A549 treated with AZD9567 at 1 μM for 4 hours (cell line): ENCODE measurements around the gene PPP1R14D. TPM values are rescaled to one million over a fixed set of nuclear protein-coding genes. Genes with fewer than 3 reads are reported as not detected.

Source experiments
- total RNA-seq: library from RNA; stranded (reverse); fragments of 200-300 nt; extraction: Qiagen RNA extraction; gene quantifications from 5 replicates; pipeline ENCODE4 v1.2.3, GENCODE V29; 2022; ENCODE audit not compliant: insufficient read depth

The PPP1R14D gene
- 0.12 to 0.29 TPM (median 0.23 TPM) in 4 of 5 replicates, not detected in the other for total RNA-seq

GRCh38 chr15:40828447-40829036, at the start of gene PPP1R14D:
TSS of gene PPP1R14D (minus strand) at chr15:40828708. CDS start at chr15:40828641, 67 bp downstream.

DNA sequence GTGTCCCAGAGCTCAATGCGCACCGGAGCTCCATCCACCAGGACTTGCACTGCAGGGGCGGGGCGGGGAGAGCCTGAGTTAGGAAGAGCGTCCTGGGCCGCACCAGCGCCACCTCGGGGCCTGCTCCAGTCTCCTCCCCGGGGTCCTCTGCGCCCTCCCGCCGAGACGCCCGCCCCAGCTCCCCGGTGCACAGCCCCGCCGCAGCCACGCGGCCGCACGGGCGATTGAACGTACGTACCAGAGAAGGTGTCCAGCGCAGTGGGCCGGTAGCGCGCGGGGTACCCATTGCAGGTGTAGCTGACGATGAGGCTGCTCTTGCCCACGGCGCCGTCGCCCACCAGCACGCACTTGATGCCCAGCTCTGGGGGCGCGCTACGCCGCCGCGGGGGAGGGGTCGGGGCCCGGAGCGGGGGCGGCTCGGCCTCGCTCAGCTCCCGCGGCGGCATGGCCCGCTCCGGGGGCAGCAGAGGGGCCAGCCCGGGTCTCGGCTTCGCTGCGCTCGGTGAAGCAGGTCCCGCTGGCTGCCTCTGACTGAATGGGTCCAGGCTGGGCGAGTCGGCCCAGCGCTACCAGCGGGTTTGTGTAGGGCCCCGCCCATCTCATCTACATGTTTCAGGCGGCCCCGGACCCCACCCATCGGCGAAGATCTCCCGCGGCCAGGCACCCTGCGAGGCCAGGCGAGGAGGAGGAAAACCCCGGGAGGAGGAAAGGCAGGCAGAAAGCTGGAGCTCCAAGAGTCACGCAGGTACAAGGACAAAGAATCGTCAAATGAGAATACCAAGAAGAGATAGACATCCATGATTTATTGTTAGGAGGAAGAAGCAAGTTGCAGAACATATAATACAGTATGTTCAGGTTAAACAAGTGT, 45.4 kb upstream of the PPP1R14D start, which contains the start of gene RHOV:
TSS of gene RHOV (minus strand) at position 541 of the 868 bp plus-strand sequence. CDS start at position 446, 95 bp downstream.

GRCh38 chr15:40843885-40844695, 15.6 kb upstream of the PPP1R14D start, which contains the start of gene SPINT1:
TSS of gene SPINT1 (plus strand) at chr15:40844048. CDS start at chr15:40844555, 507 bp downstream.

DNA sequence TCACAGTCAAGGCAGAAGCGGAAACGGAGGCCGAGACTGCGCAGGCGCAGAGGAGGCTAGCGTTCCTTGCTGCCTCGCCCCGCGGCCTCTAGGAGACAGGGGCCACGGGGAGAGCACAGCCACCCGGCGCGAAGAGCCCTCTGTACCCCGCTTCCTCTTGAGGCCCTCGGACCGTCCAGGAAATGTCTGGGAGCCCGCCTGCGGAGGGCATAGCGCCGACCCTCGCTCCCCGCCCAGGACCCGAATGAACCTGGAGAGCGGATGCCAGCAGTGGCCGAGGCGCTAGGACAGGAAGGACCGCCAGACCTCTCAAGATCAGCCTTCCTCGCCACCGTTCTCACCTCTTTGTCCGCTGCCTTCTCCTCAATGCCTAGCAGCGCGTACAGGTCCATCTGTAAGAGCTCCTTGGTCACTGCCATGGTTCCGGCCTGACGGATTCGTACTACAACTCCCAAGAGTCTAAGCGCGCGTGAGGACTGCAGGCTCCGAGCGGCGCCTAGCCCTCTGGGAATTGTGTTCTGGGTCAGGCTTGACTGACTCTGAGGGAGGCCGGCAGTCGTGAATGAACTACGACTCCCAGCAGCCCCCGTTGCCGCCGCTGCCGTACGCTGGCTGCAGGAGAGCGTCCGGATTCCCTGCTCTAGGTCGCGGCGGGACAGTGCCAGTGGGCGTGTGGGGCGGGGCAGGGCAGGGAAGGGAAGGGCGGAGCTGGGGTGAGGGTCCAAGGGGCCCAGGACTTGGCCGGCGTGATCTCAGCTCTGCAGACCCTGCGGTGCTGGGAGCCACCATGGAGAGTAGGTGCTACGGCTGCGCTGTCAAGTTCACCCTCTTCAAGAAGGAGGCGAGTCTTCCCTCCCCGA, 21.2 kb downstream of the PPP1R14D start, which contains the start of the genes DNAJC17 and ZFYVE19:
TSS of gene DNAJC17 (minus strand) at position 446 of the 860 bp plus-strand sequence. CDS start at position 419, 27 bp downstream.
TSS of gene ZFYVE19 (plus strand) at position 62 of the 860 bp plus-strand sequence. CDS start at position 563, 501 bp downstream.

DNA sequence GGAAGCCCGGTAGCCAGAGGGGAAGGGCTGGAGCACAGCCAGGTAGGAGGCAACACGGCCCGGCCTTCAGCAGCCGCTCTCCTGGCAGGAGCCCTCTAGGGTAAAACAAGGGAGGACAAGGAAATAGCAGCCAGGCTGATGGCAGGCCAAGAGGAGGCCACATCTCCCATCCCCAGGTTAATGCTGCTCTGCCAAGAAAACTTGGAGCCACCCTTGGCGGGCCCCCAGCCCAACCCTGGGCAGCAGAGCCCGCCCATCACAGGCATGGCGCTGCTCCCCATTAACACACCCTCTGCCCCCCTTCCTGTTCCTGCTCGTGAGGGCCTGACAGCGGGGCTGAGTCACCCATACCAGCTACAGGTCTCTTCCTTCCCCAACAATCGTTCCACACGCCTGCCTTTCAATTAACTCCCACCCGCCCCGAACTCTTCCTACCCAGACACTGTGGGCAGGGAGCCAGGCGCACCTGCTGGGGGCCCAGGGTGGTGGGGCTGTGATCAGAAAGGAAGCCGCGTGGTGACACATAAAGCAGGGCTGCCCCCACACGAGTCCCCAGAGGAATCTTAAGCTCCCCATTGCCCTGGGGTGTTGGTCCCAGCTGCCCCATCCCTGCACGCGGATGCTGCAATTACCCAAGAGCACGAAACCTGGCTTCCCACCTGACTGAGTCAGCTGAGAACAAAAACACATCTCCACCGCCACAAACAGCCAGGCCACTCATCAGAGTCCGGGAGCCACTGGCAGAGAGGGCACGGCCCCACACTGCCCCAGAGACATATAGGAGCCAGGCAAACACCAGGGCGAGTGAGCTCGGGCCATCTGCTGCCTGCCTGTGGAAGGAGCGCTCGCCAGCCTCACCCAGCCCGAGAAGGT, 59.0 kb downstream of the PPP1R14D start, which contains the start of gene C15orf62:
TSS of gene C15orf62 (plus strand) at position 707 of the 873 bp plus-strand sequence. CDS start 516 bp downstream, outside the sequence.

Other genes starting within 250 kb of the PPP1R14D start
- 5.3 to 10.1 TPM (median 7.6 TPM) in 5 replicates for gene KNL1, start 234.5 kb downstream of the PPP1R14D start, total RNA-seq
- 17.8 to 23.1 TPM (median 18.9 TPM) in 5 replicates for gene RAD51, start 133.5 kb downstream of the PPP1R14D start, total RNA-seq
- 23.3 to 34.5 TPM (median 24.8 TPM) in 5 replicates for gene RMDN3, start 73.5 kb downstream of the PPP1R14D start, total RNA-seq
- gene GCHFR, start 64.6 kb downstream of the PPP1R14D start, total RNA-seq, result 8.1 to 9.4 TPM (median 8.3 TPM) in 5 replicates
- 0.05 to 0.09 TPM (median 0.06 TPM) in 4 of 5 replicates, not detected in the other for gene C15orf62, start 58.7 kb downstream of the PPP1R14D start, total RNA-seq
- gene ZFYVE19, start 21.6 kb downstream of the PPP1R14D start, total RNA-seq, result 17.5 to 23.6 TPM (median 18.1 TPM) in 5 replicates
- gene DNAJC17, start 21.2 kb downstream of the PPP1R14D start, total RNA-seq, result 6.2 to 21.7 TPM (median 20.1 TPM) in 5 replicates
- gene SPINT1, start 15.3 kb upstream of the PPP1R14D start, total RNA-seq, result 0.53 to 0.92 TPM (median 0.72 TPM) in 4 of 5 replicates, not detected in the other
- gene RHOV, start 45.5 kb upstream of the PPP1R14D start, total RNA-seq, result 4.0 to 4.8 TPM (median 4.6 TPM) in 5 replicates
- gene VPS18, start 65.7 kb upstream of the PPP1R14D start, total RNA-seq, result 17.2 to 25.9 TPM (median 22.3 TPM) in 5 replicates
- gene DLL4, start 100.6 kb upstream of the PPP1R14D start, total RNA-seq, result 1.2 to 1.4 TPM (median 1.3 TPM) in 4 of 5 replicates, not detected in the other
- 3.6 to 9.7 TPM (median 7.1 TPM) in 5 replicates for gene CHAC1, start 124.8 kb upstream of the PPP1R14D start, total RNA-seq